ENCODE results near the gene CIRBP.
A peak's percentile ranks its signal among the peaks of the same experiment; 100 is the strongest.

The CIRBP gene

GRCh38 chr19:1269065-1269477 lies at the start of gene CIRBP:
TSS of gene CIRBP (plus strand) at chr19:1269332. CDS start at chr19:1270934, 1,602 bp downstream.
- DNase-seq: peak; percentile 91

DNA sequence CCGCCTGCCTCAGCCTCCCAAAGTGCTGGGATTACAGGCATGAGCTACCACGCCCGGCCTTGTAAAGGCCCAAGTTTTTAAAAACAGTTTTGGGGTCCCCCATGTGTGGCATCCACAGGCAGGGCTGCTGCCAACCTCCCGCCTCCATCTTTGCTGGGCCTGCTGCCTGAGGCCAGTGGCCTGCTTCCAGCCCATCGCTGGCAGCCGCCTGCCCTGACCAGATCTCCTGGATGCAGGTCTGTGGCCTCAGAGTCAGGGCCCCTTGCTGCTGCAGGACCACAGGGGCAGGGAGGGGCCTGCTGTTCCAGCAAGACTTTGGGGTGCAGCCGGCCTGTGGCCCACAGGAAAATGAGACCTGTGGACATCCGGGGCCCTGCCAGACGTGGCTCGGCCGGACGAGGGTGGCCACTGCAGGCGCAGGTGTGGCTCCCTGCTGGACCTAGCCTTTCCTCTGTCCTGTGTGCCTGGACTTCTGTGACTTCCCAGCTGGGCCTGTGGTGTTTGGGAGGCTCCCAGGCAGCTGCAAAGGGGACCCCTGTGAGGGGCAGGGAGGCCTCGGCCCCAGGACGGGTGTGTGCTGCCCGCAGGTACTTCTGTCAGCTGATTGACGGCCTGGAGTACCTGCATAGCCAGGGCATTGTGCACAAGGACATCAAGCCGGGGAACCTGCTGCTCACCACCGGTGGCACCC lies 49.2 kb upstream of the CIRBP start:
- no peak for DNase-seq

- DNase-seq: no peak
Observed at GRCh38 chr19:1220477-1220930, 48.6 kb upstream of the CIRBP start.

DNA sequence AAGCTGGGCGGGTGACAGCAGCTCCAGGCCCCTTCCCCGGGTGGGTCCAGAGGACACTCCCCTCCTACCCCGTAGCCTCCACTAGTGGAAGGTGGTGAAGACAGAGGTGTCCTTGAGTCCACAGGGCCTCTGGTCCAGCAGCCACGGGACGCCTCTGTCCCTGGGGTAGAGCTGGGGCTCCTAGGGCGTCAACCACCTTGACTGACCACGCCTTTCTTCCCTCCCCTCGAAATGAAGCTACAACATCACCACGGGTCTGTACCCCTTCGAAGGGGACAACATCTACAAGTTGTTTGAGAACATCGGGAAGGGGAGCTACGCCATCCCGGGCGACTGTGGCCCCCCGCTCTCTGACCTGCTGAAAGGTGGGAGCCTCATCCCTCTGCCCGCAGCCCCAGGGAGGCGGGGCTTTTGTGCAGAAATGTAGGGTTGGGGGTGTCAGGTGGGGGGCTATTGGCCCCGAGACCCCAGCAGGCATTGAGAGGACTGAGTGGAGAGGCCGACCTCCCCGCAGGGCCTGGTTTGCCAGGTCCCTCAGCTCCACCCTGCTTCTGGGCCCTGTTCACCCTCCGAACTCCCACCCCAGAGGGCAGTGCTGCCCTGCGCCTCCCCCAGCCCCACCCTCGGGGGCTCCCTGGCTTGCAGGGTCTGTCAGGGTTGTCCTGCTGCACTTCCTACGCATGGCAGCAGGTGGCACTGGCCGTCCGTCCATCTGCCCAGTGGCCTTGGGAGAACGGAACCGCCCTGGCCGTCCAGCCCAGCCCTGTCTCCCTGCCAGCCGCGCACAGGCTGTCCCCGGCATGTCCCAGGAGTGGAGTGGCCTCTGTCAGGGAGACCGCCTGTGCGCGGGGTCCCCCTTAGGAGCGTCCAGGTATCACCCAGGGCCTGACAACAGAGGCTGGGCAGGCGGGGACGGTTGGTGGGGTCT lies 47.9 kb upstream of the CIRBP start:
- DNase-seq: no peak

DNA sequence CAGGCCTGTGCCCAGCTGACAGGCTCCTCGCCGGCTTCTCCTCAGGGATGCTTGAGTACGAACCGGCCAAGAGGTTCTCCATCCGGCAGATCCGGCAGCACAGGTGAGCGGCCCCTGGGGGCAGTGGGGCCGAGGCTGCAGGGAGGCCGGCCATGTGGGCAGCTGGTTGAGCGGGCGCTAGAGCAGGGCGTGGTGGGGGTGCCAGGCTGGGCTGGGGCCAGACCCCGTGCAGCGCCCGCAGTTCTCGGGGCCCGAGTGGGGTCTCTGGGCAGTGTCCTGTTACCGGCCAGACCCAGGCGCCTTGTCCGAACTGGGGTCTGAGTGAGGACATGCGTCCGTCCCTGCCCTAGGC lies 47.3 kb upstream of the CIRBP start:
- no peak for DNase-seq

DNA sequence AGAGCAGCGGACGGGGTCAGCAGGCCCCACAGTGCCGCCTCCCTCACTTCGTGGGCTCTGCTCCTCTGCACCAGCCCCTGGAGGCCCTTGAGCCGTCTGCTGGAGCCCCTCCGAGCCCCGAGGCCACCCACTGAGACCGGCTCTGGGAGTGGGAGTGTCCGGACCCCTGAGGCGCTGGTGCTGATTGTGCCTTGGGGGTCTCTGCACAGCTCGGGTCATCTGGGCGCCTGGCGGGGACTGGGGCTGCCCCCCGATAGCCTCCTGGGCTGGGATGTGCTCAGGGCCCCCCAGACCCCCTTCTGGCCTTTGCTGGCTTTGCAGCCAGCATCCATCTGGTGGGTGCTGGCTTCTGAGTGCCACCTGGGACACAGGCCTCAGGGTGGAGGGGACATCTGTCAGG lies 46.7 kb upstream of the CIRBP start:
- DNase-seq: no peak

- DNase-seq: no peak
Observed at GRCh38 chr19:1223018-1223855, 45.9 kb upstream of the CIRBP start.

- no peak for DNase-seq
Observed at GRCh38 chr19:1224047-1224825, 44.9 kb upstream of the CIRBP start.

DNA sequence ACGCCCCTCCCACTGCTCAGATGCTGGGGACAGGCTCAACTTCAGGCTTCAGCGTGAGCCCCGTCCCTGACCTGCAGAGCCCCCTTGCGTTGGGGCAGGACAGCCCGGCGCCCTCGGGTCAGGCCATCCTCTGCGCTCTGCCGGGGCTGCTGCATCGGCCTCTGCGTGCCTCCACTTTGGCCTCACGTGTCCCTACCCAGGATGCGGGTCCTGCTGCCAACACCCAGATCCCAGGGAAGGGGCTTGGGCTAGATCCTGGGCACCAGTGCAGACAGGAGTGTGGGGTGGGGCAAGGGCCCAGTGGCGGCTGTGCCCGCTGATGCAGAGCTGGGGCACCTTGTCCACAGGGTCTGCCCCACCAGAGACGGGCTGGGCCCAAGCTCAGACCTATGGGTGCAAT lies 44.3 kb upstream of the CIRBP start:
- DNase-seq: no peak

DNA sequence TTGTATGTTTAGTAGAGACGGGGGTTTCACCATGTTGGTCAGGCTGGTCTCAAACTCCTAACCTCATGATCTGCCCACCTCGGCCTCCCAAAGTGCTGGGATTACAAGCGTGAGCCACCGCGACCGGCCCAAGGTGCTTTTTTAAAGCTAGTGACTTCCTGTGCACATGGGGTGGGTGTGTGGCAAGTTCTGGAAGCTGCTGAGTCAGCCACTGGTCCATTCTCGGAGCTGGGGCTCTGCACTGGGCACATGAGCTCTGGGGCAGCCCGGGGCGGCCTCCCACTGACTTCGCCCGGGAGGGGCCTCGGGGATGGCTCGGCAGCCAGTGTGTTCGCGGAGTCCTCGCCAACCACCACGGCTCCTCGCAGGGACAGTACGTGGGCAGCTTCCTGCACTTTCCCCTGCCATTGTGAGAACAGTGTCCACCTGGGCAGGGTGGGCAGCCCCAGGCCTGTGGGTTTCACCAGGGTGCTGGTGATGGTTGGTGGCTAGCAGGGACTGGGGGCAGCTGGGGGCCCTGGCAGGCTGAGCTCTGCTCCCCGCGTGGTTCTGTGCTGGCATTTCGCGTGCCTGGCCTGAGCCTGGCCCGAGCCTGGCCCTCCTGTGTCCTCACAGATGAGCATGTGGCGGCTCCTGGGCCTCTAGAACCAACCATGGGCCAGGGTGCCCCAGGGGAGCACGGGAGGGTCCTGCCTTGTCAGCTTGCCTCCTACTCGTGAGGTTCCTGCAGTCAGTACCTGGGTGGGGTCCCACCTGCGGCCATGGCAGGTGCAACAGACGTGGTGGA lies 43.5 kb upstream of the CIRBP start:
- DNase-seq: no peak

DNA sequence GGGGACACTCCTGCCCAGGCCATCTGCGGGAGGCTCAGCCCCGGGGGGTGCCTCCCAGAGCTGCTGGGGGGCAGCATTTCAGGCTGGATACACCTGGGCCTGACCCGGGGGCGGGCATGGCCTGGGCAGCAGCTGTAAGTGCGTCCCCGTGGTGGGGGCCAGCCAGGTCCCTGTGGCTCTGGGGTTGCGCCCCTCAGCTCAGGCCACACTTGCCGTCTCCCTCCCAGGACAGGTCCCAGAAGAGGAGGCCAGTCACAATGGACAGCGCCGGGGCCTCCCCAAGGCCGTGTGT lies 43.0 kb upstream of the CIRBP start:
- no peak for DNase-seq

GRCh38 chr19:1226522-1227303 lies 42.4 kb upstream of the CIRBP start:
- DNase-seq: no peak

DNA sequence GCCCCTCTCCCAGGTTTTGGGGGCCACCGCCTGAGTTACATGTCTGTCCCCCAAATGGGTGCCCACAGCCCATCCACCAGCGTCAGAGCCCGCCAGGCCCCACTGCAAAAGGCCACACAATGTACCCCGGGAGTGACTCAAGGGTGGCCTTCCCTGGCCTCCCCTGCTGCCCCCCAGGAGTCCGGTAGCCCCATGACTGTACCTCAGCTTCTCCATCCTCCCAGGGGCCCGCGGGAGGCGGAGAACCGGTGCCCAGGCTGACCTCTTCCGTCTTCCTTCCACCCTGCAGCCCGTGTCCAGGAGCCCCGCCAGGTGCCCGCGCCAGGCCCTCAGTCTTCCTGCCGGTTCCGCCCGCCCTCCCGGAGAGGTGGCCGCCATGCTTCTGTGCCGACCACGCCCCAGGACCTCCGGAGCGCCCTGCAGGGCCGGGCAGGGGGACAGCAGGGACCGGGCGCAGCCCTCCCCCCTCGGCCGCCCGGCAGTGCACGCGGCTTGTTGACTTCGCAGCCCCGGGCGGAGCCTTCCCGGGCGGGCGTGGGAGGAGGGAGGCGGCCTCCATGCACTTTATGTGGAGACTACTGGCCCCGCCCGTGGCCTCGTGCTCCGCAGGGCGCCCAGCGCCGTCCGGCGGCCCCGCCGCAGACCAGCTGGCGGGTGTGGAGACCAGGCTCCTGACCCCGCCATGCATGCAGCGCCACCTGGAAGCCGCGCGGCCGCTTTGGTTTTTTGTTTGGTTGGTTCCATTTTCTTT lies 41.7 kb upstream of the CIRBP start:
- no peak for DNase-seq

- DNase-seq: no peak
Observed at GRCh38 chr19:1228161-1228957, 40.8 kb upstream of the CIRBP start.

DNA sequence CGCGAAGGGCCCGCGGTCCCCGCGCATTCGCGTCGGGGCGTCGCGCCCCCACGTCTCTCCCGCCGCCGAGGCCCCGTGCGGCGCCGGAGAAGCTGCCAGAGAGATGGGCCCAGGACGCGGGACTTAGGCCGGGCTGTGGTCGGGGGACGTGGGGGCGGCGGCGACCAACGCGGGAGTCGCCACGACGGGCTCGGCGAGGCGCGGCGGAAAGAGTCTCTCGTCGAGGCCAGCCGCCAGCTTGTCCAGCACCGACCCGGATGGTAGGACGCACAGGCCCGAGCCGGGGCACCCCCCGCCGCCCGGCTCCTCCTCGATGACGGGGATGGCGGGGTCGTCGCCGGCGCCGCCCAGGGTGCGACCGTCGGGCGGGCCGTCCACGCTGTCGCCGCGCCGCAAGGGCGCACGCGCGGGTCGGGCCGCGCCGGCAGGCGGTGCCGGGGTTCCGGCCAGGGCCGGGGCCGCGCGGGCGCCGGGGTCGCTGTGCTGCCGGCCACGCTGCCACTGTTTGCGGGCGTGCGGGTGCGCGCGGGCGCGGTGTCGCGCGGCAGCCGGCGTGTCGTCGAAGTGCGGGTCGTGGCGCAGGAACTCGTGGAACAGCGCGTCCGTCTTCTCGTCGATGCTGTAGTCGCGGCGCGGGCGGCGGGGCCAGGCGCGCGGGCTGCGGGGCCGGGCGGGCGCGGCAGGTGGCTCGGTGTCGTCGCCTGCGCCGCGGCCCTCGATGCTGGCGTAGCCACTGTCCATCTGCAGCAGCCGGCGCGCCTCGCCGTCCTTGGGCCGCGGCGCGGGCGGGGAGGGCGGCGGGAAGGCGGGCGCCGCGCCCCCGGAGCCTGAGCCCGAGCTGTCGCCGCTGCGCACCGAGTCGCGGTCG lies 39.8 kb upstream of the CIRBP start:
- DNase-seq: no peak

DNA sequence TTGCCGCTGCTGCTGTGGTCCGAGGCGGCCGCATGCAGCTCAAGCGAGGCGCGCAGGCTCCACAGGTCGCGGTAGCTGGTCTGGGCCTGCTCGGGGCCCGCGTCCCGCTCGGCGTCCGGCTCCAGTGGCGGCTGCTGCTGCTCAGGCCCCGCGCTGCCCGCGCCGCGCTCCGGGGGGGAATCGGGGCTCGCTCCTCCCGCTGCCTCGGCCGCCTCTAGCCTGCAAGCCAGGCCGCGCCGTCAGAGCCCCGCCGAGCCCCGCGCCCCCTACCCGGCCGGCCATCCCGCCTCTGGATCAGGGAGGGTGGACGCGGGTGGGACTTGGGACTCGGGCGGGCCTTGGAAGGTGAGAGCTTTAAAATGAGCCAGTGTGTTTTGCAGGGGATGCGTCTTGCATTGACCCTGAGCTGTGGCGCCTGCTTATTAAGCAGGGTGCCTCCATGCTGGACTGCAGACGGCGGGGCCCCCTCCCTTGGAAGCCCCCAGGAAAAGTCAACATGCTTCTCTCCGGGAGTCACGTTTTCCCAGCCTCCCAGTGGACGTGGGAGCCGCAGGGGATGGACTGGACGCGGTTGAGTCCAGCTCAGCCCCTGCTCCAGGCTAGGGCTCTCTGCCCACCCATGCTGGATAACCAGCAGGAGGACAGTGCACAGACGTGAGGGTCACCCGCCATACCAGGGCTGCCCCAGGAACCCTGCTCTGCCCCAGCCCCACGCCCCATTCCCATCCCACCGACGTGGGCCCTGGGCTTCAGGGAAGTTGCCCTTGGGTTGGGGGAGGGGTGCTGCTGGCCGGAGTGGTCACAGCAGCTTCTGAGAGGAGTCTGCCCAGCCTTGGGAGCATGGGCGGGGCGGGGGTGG lies 39.0 kb upstream of the CIRBP start:
- DNase-seq: no peak

DNA sequence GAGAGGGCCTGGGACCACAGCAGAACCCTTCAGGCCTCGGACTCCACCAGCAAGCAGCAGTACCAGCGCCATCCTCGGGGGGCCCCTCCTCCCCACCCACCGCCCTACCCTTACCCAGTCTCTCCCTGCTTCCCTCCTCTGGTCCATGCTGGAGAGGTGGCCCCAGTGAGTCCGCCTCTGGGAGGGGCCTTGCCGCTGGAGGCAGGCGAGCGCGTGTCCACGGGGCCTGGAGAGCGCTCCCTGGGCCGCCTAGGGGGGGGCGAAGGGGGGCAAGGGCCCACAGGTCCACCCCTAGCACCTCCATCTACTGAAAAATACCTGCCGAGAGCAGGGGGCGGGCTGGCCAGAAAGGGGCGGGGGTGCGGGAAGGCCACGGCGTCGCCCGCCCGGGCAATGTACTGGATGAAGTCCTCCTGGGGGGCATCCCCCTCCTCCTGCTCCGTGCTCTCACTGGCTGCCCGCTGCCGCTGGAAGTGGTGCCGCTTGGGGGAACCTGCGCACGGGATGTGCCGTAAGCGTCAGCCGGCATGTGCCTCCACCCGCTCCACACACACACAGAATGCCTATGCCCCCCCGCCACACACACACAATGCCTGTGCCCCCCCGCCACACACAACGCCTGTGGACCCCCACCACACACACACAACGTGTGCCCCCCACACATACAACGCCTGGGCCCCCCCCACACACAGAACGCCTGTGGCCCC lies 38.2 kb upstream of the CIRBP start:
- DNase-seq: no peak

Data from NCI-H1048 (cell line).